GM21423 (cell line): ENCODE data around the gene SLC7A8.
A peak's percentile ranks its signal among the peaks of the same experiment; 100 is the strongest.

Source experiments
- ATAC-seq: cut with Tn5 transposase; IDR thresholded peaks from one replicate; pipeline ENCODE4 v1.9.1; 2021; ENCODE audit warnings: mild to moderate bottlenecking, moderate library complexity; ENCODE audit not compliant: unreplicated experiment

SLC7A8 gene

GRCh38 chr14:23097786-23098185, 85.7 kb downstream of the SLC7A8 start:
- no peak for ATAC-seq

DNA sequence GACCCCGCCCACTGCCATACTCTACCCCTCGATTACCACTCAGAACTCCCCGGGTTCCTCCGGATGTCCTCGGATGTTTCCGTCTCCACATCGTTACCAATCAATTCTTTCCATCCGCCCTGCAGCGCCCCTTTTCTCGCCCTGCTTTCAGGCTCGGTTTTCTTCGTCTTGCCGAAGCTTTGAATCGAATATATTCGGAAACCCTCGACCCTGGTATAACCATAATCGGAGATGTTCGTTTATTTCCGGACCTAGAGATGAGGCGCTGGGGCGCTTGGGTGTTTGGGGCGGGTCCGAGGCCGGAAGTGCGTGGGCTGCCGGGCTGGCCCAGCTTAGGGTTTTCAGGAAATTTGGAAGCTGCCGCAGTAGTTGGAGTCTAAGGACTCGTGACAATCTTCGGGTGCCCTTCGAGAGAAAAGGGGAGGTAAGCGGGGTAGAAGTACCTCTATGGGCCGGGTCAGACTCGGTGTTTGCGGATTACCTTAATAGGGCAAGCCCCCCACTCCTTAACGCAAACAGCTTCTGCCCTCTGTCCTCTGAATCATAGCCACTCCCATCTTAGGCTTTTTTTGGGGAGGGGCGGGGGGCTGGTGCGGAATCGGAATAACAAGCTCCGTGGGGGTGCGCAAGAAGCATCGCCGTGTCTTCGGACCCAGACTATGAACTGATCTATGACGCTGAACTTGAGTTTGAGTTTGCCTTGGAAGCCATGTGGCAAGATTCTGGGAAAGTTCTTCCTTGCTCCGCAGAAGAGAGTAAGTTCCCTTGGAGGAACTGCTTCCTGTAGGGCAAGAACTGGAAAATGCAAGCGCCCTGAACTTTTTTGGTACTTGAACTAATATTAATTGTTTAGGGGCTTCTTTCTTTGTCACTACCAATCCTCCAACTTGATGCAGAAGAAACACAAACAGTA, 88.0 kb downstream of the SLC7A8 start, which contains the start of gene C14orf119:
C14orf119 (plus strand) TSS at position 310 of the 913 bp plus-strand sequence. CDS start 2,154 bp downstream, outside the sequence.
- peak; percentile 91 for ATAC-seq

DNA sequence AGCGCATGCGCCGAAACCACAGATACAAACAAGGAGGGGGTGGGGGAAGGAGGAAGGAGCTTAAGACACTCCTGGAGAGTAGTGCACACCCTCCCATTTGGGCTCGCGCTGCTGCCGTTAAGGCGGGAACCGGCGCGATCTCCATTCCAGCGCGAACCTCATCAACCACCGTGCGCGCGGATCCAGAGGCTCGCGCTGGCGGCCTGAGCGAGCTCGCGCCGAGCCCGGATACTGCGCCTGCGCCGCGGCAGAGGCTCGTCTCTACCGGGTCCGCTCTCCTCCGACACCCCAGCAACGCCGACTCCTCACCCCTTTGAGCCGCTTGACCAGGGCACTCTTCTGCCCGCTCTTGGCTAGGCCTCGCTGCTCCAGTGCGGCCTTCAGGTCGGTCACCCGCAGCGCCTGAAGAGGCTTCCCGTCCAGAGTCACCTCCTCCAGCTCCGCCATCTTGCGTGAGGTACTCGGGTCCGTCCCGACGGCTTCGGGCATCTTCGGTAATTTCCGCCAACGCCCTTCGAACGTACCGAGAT, 88.7 kb downstream of the SLC7A8 start, which contains the start of gene ACIN1:
ACIN1 (minus strand) TSS at position 471 of the 530 bp plus-strand sequence; CDS start at position 447, 24 bp downstream.
- peak; percentile 33 for ATAC-seq

GRCh38 chr14:23093991-23094665, 89.3 kb downstream of the SLC7A8 start:
- ATAC-seq: no peak

- no peak for ATAC-seq
These were observed 89.9 kb downstream of the SLC7A8 start for GRCh38 chr14:23093526-23093925.

DNA sequence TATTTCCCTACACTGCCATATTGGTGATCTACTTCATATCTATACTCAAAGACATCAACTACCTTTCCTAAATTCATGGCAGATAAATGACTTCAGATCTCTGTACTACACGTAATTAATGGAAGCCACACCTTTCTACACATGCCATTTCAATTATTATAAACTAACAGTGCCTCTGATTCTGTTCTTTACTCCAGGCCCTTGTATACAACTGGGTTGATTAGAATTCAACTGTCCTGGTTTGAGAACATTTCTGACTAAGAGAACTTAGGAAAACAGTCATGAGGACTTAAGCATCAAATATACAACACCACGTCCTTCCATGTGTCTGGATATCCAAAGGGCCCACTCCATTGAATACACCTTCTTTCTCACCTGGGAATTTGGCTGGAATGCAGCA, 90.4 kb downstream of the SLC7A8 start:
- no peak for ATAC-seq

DNA sequence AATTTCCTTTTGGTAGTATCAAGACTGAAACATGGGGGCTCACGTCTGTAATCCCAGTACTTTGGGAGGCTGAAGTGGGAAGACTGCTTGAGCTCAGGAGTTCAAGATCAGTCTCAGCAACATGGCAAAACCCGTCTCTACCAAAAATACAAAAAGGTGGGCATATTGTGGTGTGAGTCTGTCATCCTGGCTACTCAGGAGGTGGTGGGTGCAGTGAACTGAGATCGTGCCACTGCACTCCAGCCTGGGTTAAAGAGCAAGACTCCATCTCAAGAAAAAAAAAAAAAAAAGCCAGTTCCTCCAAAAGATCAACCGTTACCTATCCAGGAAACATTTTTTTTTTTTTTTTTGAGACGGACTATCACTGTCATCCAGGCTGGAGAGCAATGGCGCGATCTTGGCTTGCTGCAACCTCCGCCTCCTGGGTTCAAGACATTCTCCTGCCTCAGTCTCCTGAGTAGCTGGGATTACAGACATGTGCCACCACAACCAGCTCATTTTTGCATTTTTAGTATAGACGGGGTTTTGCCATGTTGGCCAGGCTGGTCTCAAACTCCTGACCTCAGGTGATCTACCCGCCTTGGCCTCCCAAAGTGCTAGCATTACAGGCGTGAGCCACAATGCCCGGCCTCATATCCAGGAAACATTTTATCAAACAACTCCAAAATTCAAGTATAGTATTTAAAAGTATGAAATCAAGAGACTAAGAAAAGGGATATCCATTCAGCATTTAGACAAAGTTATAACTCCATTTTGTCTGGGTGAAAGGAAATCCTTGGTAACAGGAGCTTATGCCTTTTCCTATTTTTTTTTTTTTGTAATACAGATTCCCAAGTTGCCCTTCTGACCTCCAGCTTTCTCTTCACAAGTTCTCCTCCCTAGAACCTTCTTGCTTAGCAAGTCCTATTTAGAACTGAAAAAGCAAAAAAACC, 91.9 kb downstream of the SLC7A8 start:
- no peak for ATAC-seq

DNA sequence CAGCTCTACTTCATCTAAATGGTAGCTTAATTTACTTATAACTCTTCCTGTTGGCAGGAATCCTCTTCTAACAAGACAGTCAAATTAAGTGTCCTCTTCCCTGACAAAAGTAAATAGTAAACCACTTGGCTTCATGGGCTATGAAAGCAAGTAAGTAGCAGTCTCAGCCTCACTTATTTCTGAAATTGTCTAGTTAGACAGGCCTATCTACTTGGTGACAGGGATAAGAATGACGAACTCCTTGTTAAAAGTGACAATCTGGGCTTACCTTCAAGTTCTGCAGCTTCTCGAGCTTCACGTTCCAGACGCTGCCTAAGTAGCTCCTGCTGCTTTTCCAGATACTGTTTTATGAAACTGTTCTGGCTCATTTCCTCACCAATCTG, 93.2 kb downstream of the SLC7A8 start:
- no peak for ATAC-seq

DNA sequence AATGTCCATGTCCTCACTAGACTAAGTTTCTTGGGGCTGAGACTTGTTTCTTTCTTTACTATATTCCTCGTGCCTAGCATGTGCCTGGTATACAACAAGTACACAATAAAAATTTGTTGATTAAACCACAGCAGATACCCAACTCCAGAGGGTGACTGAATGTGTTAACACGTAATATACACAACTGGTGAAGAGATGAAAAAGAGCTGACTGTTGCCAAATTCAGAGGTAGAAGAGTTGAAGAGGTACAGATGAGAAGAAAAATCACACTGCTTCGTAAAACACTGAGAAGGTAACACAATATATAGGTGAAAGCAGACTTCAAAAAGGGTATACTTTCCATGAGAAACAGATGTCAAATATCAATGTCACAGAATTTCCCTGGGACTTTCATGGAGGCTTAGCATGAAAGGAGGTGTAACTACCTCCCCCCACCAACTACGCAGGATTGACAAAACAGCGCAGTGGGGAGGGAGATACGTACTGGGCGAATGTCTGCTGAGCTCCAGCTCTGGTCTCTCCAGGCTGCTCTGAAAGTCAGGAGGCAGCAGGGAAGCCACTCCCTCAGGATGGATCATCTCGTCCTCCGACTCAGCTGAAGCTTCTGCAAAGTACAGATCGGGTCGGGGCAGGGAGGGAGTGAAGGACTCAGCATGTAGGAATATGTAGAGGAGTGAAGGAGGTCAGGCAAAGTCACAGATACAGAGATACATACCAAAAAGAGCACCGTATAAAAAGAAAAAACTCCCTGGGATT, 93.8 kb downstream of the SLC7A8 start:
- no peak for ATAC-seq

- ATAC-seq: no peak
These were observed 96.9 kb downstream of the SLC7A8 start for GRCh38 chr14:23086565-23086964.

- no peak for ATAC-seq
These were observed 98.0 kb downstream of the SLC7A8 start for GRCh38 chr14:23085458-23085857.

DNA sequence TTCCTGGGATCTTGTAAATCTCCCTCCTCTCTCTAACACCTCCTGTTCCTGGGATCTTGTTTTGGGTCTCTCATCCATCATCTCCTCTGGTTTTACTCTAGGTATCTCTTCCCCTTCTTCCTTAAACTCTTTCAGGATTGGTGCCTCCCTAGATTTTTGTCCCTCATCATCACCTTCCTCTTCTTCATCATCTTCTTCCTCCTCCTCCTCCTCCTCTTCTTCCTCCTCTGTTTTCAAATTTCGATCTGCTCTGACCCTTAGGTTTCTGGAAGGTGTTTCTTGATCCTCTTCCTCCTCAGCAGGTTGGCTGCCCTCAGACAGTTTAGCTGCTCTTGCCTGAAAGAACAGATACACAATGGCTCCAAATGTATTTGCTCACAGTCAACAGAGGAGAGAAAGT, 103.0 kb downstream of the SLC7A8 start:
- ATAC-seq: no peak

GRCh38 chr14:23079716-23080115, 103.7 kb downstream of the SLC7A8 start:
- ATAC-seq: no peak

- ATAC-seq: no peak
These were observed 104.8 kb downstream of the SLC7A8 start for GRCh38 chr14:23078692-23079116.

GRCh38 chr14:23077962-23078361, 105.5 kb downstream of the SLC7A8 start:
- ATAC-seq: no peak

GRCh38 chr14:23076785-23077408, 106.6 kb downstream of the SLC7A8 start:
- ATAC-seq: no peak
